Measurements from ENCODE around the gene ARL6IP5.

DNA sequence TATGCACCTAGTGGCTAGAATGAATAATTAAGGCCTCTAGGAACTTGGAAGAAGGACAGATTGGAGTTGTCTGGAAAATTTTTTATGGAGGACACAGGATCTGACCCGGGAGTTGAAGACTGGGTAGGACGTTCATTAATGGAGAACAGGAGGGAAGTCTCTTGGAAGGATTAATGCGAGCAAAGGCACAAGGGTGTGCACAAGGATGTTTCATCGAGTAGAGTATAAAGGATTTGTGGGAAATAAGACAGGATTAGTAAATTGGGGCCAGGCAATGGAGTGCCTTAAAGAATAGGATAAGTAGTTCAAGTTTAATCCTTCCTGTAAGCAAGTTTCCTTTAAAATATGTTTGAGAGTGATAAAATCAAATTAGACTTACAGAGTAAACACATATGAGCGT, 23.1 kb downstream of the ARL6IP5 start:
- TF ChIP-seq, protein P1, sequence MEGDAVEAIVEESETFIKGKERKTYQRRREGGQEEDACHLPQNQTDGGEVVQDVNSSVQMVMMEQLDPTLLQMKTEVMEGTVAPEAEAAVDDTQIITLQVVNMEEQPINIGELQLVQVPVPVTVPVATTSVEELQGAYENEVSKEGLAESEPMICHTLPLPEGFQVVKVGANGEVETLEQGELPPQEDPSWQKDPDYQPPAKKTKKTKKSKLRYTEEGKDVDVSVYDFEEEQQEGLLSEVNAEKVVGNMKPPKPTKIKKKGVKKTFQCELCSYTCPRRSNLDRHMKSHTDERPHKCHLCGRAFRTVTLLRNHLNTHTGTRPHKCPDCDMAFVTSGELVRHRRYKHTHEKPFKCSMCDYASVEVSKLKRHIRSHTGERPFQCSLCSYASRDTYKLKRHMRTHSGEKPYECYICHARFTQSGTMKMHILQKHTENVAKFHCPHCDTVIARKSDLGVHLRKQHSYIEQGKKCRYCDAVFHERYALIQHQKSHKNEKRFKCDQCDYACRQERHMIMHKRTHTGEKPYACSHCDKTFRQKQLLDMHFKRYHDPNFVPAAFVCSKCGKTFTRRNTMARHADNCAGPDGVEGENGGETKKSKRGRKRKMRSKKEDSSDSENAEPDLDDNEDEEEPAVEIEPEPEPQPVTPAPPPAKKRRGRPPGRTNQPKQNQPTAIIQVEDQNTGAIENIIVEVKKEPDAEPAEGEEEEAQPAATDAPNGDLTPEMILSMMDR (IDR thresholded peaks at IDR 0.05), result no peak
- no peak for TF ChIP-seq POLR2A (IDR thresholded peaks at IDR 0.05)

All from thyroid gland (tissue), 4 donors.